IMR-90 (cell line): Measurements from ENCODE around the gene FTO. TPM values are rescaled to one million over a fixed set of nuclear protein-coding genes. Genes with fewer than 3 reads are reported as not detected.

Source experiments
- ATAC-seq: fragments of 200-7000 bp; cut with Tn5 transposase; 2 replicates; pipeline ENCODE4 v1.9.1; 2020; ENCODE audit warnings: low read depth, mild to moderate bottlenecking, moderate library complexity
- BruUV-seq: library from RNA; stranded (reverse); fragments of 400-500 nt; replicated peaks from 2 replicates; lab custom pipeline; 2021; lab: Mats Ljungman, UMichigan
- CTCF ChIA-PET: fragments of 300-600 bp; formaldehyde crosslinking; extraction: SDS; loops from one replicate; lab custom pipeline; 2021; ENCODE audit warnings: antibody characterized with exemption; lab: Yijun Ruan, JAX
- POLR2A ChIA-PET: fragments of 300-600 bp; sonication (Branson Sonifier 250); formaldehyde crosslinking; loops from one replicate; lab custom pipeline; 2022; ENCODE audit warnings: antibody characterized with exemption; ENCODE audit not compliant: unreplicated experiment; lab: Charles Lee
- DNase-seq: peaks from one replicate; pipeline ENCODE4 v3.0.0; 2013
- H2AFZ ChIP-seq: replicated peaks from 2 replicates; pipeline ENCODE3; 2013; ENCODE audit warnings: low read length, mild to moderate bottlenecking; ENCODE audit not compliant: poor library complexity
- H2AK5ac ChIP-seq: 2 replicates; pipeline ENCODE4 v1.6.1; 2013; ENCODE audit warnings: low read depth, low read length, inconsistent platforms
- H2AK9ac ChIP-seq: replicated peaks from 2 replicates; pipeline ENCODE3; 2013; ENCODE audit warnings: mild to moderate bottlenecking, low read depth, low read length, moderate library complexity; ENCODE audit not compliant: poor library complexity
- H2BK120ac ChIP-seq: 2 replicates; pipeline ENCODE4 v1.6.1; 2013; ENCODE audit warnings: low read depth, low read length, inconsistent platforms
- H2BK15ac ChIP-seq: 3 replicates; pipeline ENCODE4 v1.6.1; 2013; ENCODE audit warnings: low read depth, low read length, inconsistent platforms
- H2BK20ac ChIP-seq: 2 replicates; pipeline ENCODE4 v1.6.1; 2013; ENCODE audit warnings: low read depth, mild to moderate bottlenecking, inconsistent platforms, low read length, moderate library complexity
- H2BK5ac ChIP-seq: 2 replicates; pipeline ENCODE4 v1.6.1; 2013; ENCODE audit warnings: mild to moderate bottlenecking, low read depth, low read length, inconsistent platforms; ENCODE audit not compliant: poor library complexity, severe bottlenecking
- H3K14ac ChIP-seq: replicated peaks from 2 replicates; pipeline ENCODE4 v1.6.1; 2013; ENCODE audit warnings: low read depth, low read length, inconsistent platforms
- H3K18ac ChIP-seq: 2 replicates; pipeline ENCODE4 v1.6.1; 2013; ENCODE audit warnings: low read depth, low read length, control low read depth
- H3K23ac ChIP-seq: 2 replicates; pipeline ENCODE4 v1.6.1; 2013; ENCODE audit warnings: low read depth, low read length, inconsistent platforms
- H3K27ac ChIP-seq: 2 replicates; pipeline ENCODE4 v1.5.1; 2013; ENCODE audit warnings: mild to moderate bottlenecking, control low read depth, low read length; ENCODE audit not compliant: insufficient read depth
- H3K27me3 ChIP-seq: 2 replicates; pipeline ENCODE4 v1.6.1; 2013; ENCODE audit warnings: low read length; ENCODE audit not compliant: control insufficient read depth, insufficient read depth
- H3K36me3 ChIP-seq: 2 replicates; pipeline ENCODE4 v1.6.1; 2013; ENCODE audit warnings: low read length, mixed read lengths; ENCODE audit not compliant: control insufficient read depth, insufficient read depth
- H3K4ac ChIP-seq: 2 replicates; pipeline ENCODE4 v1.6.1; 2013; ENCODE audit warnings: low read depth, low read length, inconsistent platforms
- H3K4me1 ChIP-seq: 2 replicates; pipeline ENCODE4 v1.6.1; 2013; ENCODE audit warnings: low read length, mixed read lengths; ENCODE audit not compliant: control insufficient read depth, insufficient read depth
- H3K4me2 ChIP-seq: 2 replicates; pipeline ENCODE4 v1.6.1; 2013; ENCODE audit warnings: low read depth, mild to moderate bottlenecking, control low read depth, low read length, moderate library complexity
- H3K4me3 ChIP-seq: 2 replicates; pipeline ENCODE4 v1.5.1; 2013; ENCODE audit warnings: low read depth, mild to moderate bottlenecking, control low read depth, low read length, moderate library complexity; ENCODE audit not compliant: insufficient read depth
- H3K56ac ChIP-seq: 2 replicates; pipeline ENCODE4 v1.6.1; 2013; ENCODE audit warnings: low read length, inconsistent platforms; ENCODE audit not compliant: insufficient read depth; ENCODE audit errors: extremely low read depth
- H3K79me1 ChIP-seq, 2 experiments: 2 replicates each; pipeline ENCODE4 v1.6.1; 2013; ENCODE audit warnings: low read length in 2 of 2, inconsistent platforms in 1 of 2, low read depth in 1 of 2
- H3K9ac ChIP-seq: 2 replicates; pipeline ENCODE4 v1.6.1; 2013; ENCODE audit warnings: low read depth, low read length, control low read depth
- H3K9me1 ChIP-seq: 2 replicates; pipeline ENCODE4 v1.6.1; 2013; ENCODE audit warnings: low read length, inconsistent platforms; ENCODE audit not compliant: insufficient read depth
- H3K9me3 ChIP-seq: 2 replicates; pipeline ENCODE4 v1.6.1; 2013; ENCODE audit warnings: low read length; ENCODE audit not compliant: control insufficient read depth, insufficient read depth
- H4K20me1 ChIP-seq: 2 replicates; pipeline ENCODE4 v1.6.1; 2013; ENCODE audit warnings: low read length, inconsistent platforms; ENCODE audit not compliant: insufficient read depth
- H4K5ac ChIP-seq: 2 replicates; pipeline ENCODE4 v1.6.1; 2013; ENCODE audit warnings: mild to moderate bottlenecking, low read depth, low read length, control low read depth
- H4K8ac ChIP-seq, 2 experiments: 2 replicates each; pipeline ENCODE4 v1.6.1; 2013; ENCODE audit warnings: low read depth in 2 of 2, low read length in 2 of 2, control low read depth in 1 of 2, inconsistent platforms in 1 of 2
- H4K91ac ChIP-seq: 2 replicates; pipeline ENCODE4 v1.6.1; 2013; ENCODE audit warnings: low read depth, low read length, inconsistent platforms; ENCODE audit not compliant: insufficient read depth
- FOS ChIP-seq: fragments of 150-350 bp; IDR thresholded peaks from 2 replicates; pipeline ENCODE4 v1.6.1; 2016; ENCODE audit warnings: low read depth, low read length
- MXI1 ChIP-seq: IDR thresholded peaks from 2 replicates; pipeline ENCODE4 v1.6.1; 2012; ENCODE audit warnings: low read depth, mild to moderate bottlenecking, low read length, moderate library complexity, borderline replicate concordance
- NFE2L2 ChIP-seq: fragments of 150-350 bp; IDR thresholded peaks from 2 replicates; pipeline ENCODE4 v1.6.1; 2016; ENCODE audit warnings: low read depth, mild to moderate bottlenecking, low read length
- RCOR1 ChIP-seq: IDR thresholded peaks from 2 replicates; pipeline ENCODE4 v1.6.1; 2012; ENCODE audit warnings: mild to moderate bottlenecking, low read length, improper control_type of control experiment; ENCODE audit not compliant: insufficient replicate concordance
- RFX5 ChIP-seq: IDR thresholded peaks from 2 replicates; pipeline ENCODE4 v1.8.0; 2012; ENCODE audit warnings: low read depth, mild to moderate bottlenecking, low read length, moderate library complexity
- SMC3 ChIP-seq: fragments of 150-350 bp; IDR thresholded peaks from 2 replicates; pipeline ENCODE4 v1.6.1; 2016; ENCODE audit warnings: low read depth, mild to moderate bottlenecking, antibody characterized with exemption, low read length, moderate library complexity
- WGBS, 2 experiments: methylation state at CpG; one replicate each; pipeline versions ENCODE4 v1.1.5 to v1.1.7; 2013; ENCODE audit warnings: missing lambda C conversion rate in 2 of 2; ENCODE audit not compliant: insufficient read length in 1 of 2; ENCODE audit errors: extremely low coverage in 2 of 2; 5-methylcytosine and 5-hydroxymethylcytosine counted together
- dilution Hi-C: fragments of 300-500 bp; cut with HindIII; formaldehyde crosslinking; loops from one replicate; pipeline ENCODE4 v1.14.3; 2018; ENCODE audit warnings: low sequenced_read_pairs; ENCODE audit not compliant: unreplicated experiment
- in situ Hi-C: fragments of 300-500 bp; cut with MboI; formaldehyde crosslinking; loops from 3 replicates; pipeline ENCODE4 v1.14.3; 2019; ENCODE audit warnings: low sequenced_read_pairs, inconsistent platforms, mixed read lengths
- intact Hi-C: fragments of 100-400 bp; cut with micrococcal nuclease; formaldehyde crosslinking; loops from 2 replicates; pipeline ENCODE4 v1.10.0; 2022
- polyA plus RNA-seq, 3 experiments: library from polyadenylated mRNA; depleted of rRNA; stranded (reverse); fragments of >200 nt; gene quantifications; 2 replicates each; pipeline ENCODE4 v1.2.3, GENCODE V29; 2012; ENCODE audit warnings: low replicate concordance in 1 of 3
- total RNA-seq: library from RNA; depleted of rRNA; stranded (reverse); fragments of >200 nt; gene quantifications from 2 replicates; pipeline ENCODE4 v1.2.3, GENCODE V29; 2012

The FTO gene
- total and polyA plus RNA-seq, 2 of the 4 experiments (the other 2 are of a cell fraction), result 70.3 to 132 TPM

GRCh38 chr16:54185045-54185444 is 481.1 kb downstream of the FTO start:
- Histone ChIP-seq H3K23ac (no peak overlapping the region), H3K4me2 (no peak overlapping the region), H2BK20ac (no peak overlapping the region), H3K27ac (no peak overlapping the region), H3K27me3 (peaks cover 13% of the 10 kb centered on the region), H3K79me1 (no peaks in the 10 kb centered on the region), H2AK9ac (no peak overlapping the region), H3K56ac (no peak overlapping the region), H2AFZ (no peak overlapping the region), H2BK120ac (no peak overlapping the region), H3K9ac (no peak overlapping the region), H4K5ac (no peak overlapping the region), H4K91ac (no peak overlapping the region), H4K8ac (no peak overlapping the region), H3K9me1 (no peaks in the 10 kb centered on the region), H3K36me3 (no peaks in the 10 kb centered on the region), H3K4me3 (no peak overlapping the region), H3K9me3 (no peaks in the 10 kb centered on the region), H3K18ac (no peak overlapping the region), H3K4ac (no peak overlapping the region), H2BK5ac (no peak overlapping the region), H3K4me1 (no peaks in the 10 kb centered on the region), H2BK15ac (no peak overlapping the region), H2AK5ac (no peak overlapping the region), H4K20me1 (no peaks in the 10 kb centered on the region), H3K14ac (no peak overlapping the region)
- intact Hi-C loops, result no loop called here
- TF ChIP-seq RCOR1 (no peak), SMC3 (no peak), FOS (no peak), NFE2L2 (no peak), RFX5 (no peak), MXI1 (no peak)
- BruUV-seq, result no TSS peak
- ATAC-seq, result no peak
- CTCF ChIA-PET, result interaction anchor here (0.5 kb wide), 1 partner anchor 524 kb away, joined by 5 read pairs; no protein-coding TSS in a partner anchor
- in situ Hi-C loops, result no loop called here
- dilution Hi-C loops, result no loop called here
- WGBS, 2 experiments, result no CpG with 5 or more reads among the region's 2 CpGs
- POLR2A ChIA-PET, result no interaction called here
- no peak for DNase-seq
